Measurements from ENCODE around the gene KCNAB3. TPM values are rescaled to one million over a fixed set of nuclear protein-coding genes. Genes with fewer than 3 reads are reported as not detected.

KCNAB3 gene
- total and polyA plus RNA-seq, 2 donors (not counting 1 experiment from before 2014, with no cell fraction given): 0.33 to 0.69 TPM

DNA sequence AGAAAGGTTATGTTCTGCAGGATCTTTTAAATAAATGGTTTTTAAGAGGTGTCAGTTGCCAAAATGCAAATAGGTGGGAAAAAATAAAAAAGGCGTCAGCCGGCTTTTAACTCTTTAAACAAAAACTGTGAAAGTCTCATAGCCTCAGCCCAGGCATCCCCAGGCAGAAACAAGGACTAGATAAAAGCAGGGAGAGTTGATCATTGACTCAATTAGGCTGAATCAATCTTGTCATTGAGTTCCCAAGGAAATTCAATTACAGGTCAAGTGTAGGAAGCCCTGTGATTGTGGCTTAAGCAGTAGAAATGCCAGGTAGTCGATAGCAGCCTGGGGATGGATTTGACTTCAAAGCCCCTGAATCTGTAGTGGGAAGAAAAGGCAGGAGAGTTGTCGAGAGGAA is 42.0 kb upstream of the KCNAB3 start:
- Histone ChIP-seq H3K4me2 (ENCODE audit: extremely low read depth, insufficient read depth, low read length) (no peak overlapping the region), H3K36me3 (ENCODE audit: control insufficient read depth, insufficient read depth, low read length) (no peaks in the 10 kb centered on the region), H4K20me1 (ENCODE audit: control insufficient read depth, extremely low read depth, insufficient read depth, low read length) (no peaks in the 10 kb centered on the region), H3K9ac (ENCODE audit: insufficient read depth, low read length) (no peak overlapping the region), H2AFZ (ENCODE audit: low read length) (no peak overlapping the region), H3K9me3 (ENCODE audit: control insufficient read depth, insufficient read depth, low read depth, low read length) (no peaks in the 10 kb centered on the region), H3K27me3 (ENCODE audit: control insufficient read depth, insufficient read depth, low read length) (no peaks in the 10 kb centered on the region), H3K79me2 (ENCODE audit: control insufficient read depth, insufficient read depth, low read length) (no peaks in the 10 kb centered on the region), H3K4me3 (replicated peaks in 1 of 4; ENCODE audit: control extremely low read depth in 1 of 4, insufficient read depth in 1 of 4, low read depth in 3 of 4, low read length in 4 of 4) (no peak overlapping the region), H3K4me1 (ENCODE audit: control insufficient read depth, extremely low read depth, insufficient read depth, low read length) (no peaks in the 10 kb centered on the region), H3K27ac (ENCODE audit: insufficient read depth, low read length) (no peak overlapping the region)
- TF ChIP-seq, protein P1, sequence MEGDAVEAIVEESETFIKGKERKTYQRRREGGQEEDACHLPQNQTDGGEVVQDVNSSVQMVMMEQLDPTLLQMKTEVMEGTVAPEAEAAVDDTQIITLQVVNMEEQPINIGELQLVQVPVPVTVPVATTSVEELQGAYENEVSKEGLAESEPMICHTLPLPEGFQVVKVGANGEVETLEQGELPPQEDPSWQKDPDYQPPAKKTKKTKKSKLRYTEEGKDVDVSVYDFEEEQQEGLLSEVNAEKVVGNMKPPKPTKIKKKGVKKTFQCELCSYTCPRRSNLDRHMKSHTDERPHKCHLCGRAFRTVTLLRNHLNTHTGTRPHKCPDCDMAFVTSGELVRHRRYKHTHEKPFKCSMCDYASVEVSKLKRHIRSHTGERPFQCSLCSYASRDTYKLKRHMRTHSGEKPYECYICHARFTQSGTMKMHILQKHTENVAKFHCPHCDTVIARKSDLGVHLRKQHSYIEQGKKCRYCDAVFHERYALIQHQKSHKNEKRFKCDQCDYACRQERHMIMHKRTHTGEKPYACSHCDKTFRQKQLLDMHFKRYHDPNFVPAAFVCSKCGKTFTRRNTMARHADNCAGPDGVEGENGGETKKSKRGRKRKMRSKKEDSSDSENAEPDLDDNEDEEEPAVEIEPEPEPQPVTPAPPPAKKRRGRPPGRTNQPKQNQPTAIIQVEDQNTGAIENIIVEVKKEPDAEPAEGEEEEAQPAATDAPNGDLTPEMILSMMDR (conservative IDR thresholded peaks at IDR 0.05 in 1 of 2, IDR thresholded peaks at IDR 0.05 in 1 of 2; ENCODE audit: low read depth in 1 of 2, low read length in 2 of 2): no peak
- TF ChIP-seq EZH2 (IDR thresholded peaks at IDR 0.05; ENCODE audit: low read length, missing control alignments): no peak
- no peak for DNase-seq (ENCODE audit: low read depth in 2 of 2)

DNA sequence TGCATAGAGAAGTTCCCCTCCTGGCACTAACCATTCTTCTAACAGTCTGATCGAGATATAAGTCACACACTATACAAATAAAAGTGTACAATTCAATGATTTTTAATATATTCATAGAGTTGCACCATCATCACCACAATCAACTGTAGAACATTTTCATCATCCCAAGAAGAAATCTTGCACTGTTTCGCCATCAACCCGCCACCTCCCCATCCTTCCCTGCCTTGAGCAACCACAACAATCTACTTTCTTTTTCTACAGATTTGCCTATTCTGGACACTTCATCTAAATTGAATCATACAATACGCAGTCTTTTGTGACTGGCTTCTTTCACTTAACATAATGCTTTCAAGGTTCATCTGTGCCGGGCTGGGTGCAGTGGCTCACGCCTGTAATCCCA is 39.8 kb upstream of the KCNAB3 start:
- no peaks in the 10 kb centered on the region for H3K9me3 ChIP-seq (ENCODE audit: control insufficient read depth, insufficient read depth, low read depth, low read length)
- no peak overlapping the region for H3K4me2 ChIP-seq (ENCODE audit: extremely low read depth, insufficient read depth, low read length)
- peak in 1 of 2 donors; percentile 37 for DNase-seq (ENCODE audit: low read depth in 2 of 2)
- no peaks in the 10 kb centered on the region for H3K79me2 ChIP-seq (ENCODE audit: control insufficient read depth, insufficient read depth, low read length)
- TF ChIP-seq, protein P1 (conservative IDR thresholded peaks at IDR 0.05 in 1 of 2, IDR thresholded peaks at IDR 0.05 in 1 of 2; ENCODE audit: low read depth in 1 of 2, low read length in 2 of 2): no peak
- no peak overlapping the region for H2AFZ ChIP-seq (ENCODE audit: low read length)
- no peak overlapping the region for H3K9ac ChIP-seq (ENCODE audit: insufficient read depth, low read length)
- H3K4me3 ChIP-seq (replicated peaks in 1 of 4; ENCODE audit: control extremely low read depth in 1 of 4, insufficient read depth in 1 of 4, low read depth in 3 of 4, low read length in 4 of 4): no peak overlapping the region
- H3K27ac ChIP-seq (ENCODE audit: insufficient read depth, low read length): no peak overlapping the region
- no peaks in the 10 kb centered on the region for H3K36me3 ChIP-seq (ENCODE audit: control insufficient read depth, insufficient read depth, low read length)
- H3K4me1 ChIP-seq (ENCODE audit: control insufficient read depth, extremely low read depth, insufficient read depth, low read length): no peaks in the 10 kb centered on the region
- no peaks in the 10 kb centered on the region for H3K27me3 ChIP-seq (ENCODE audit: control insufficient read depth, insufficient read depth, low read length)
- H4K20me1 ChIP-seq (ENCODE audit: control insufficient read depth, extremely low read depth, insufficient read depth, low read length): no peaks in the 10 kb centered on the region

DNA sequence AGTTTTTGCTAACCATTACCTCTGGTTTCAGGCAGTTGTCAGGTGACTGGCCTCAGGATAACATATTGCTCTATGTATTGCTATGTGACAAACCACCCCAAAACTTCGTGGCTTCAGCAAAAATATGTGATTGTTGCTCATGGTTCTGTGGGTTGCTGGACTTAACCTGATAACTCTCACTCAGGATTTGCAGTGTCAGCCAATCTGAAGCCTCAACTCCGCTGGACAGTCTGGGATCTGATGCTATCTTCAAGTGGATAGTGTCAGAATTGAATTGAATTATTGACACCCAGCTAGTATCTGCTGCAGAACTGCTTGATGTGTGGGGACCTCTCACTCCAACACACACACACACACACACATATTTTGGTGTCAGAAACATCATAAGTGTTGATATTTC is 38.1 kb upstream of the KCNAB3 start:
- Histone ChIP-seq H4K20me1 (ENCODE audit: control insufficient read depth, extremely low read depth, insufficient read depth, low read length) (no peaks in the 10 kb centered on the region), H3K27ac (ENCODE audit: insufficient read depth, low read length) (no peak overlapping the region), H3K4me2 (ENCODE audit: extremely low read depth, insufficient read depth, low read length) (no peak overlapping the region), H3K27me3 (ENCODE audit: control insufficient read depth, insufficient read depth, low read length) (no peaks in the 10 kb centered on the region), H3K4me3 (replicated peaks in 1 of 4; ENCODE audit: control extremely low read depth in 1 of 4, insufficient read depth in 1 of 4, low read depth in 3 of 4, low read length in 4 of 4) (no peak overlapping the region), H3K4me1 (ENCODE audit: control insufficient read depth, extremely low read depth, insufficient read depth, low read length) (no peaks in the 10 kb centered on the region), H3K9ac (ENCODE audit: insufficient read depth, low read length) (no peak overlapping the region), H3K36me3 (ENCODE audit: control insufficient read depth, insufficient read depth, low read length) (no peaks in the 10 kb centered on the region), H3K79me2 (ENCODE audit: control insufficient read depth, insufficient read depth, low read length) (no peaks in the 10 kb centered on the region), H3K9me3 (ENCODE audit: control insufficient read depth, insufficient read depth, low read depth, low read length) (no peaks in the 10 kb centered on the region), H2AFZ (ENCODE audit: low read length) (no peak overlapping the region)
- TF ChIP-seq, protein P1 (conservative IDR thresholded peaks at IDR 0.05 in 1 of 2, IDR thresholded peaks at IDR 0.05 in 1 of 2; ENCODE audit: low read depth in 1 of 2, low read length in 2 of 2): no peak
- TF ChIP-seq EZH2 (IDR thresholded peaks at IDR 0.05; ENCODE audit: low read length, missing control alignments): no peak
- no peak for DNase-seq (ENCODE audit: low read depth in 2 of 2)
